Activated effector memory CD4-positive, alpha-beta T cell treated with anti-CD3 and anti-CD28 coated beads, Interleukin-2, amount 50 U/mL, for 16 hours (primary cell): Measurements from ENCODE around the gene SLC47A2.

Experiments used
- DNase-seq: peaks from one replicate; pipeline ENCODE4 v3.0.0-alpha.2; 2020

Gene SLC47A2

GRCh38 chr17:19726631-19727376 lies 10.4 kb upstream of the SLC47A2 start:
- no peak for DNase-seq

GRCh38 chr17:19725486-19725885 lies 9.1 kb upstream of the SLC47A2 start:
- DNase-seq: no peak

- DNase-seq: peak; percentile 81
Observed at GRCh38 chr17:19724501-19725420, 8.4 kb upstream of the SLC47A2 start.

GRCh38 chr17:19723964-19724363 lies 7.6 kb upstream of the SLC47A2 start:
- DNase-seq: no peak

- no peak for DNase-seq
Observed at GRCh38 chr17:19720631-19721426, 4.4 kb upstream of the SLC47A2 start.

GRCh38 chr17:19720210-19720475 lies 3.8 kb upstream of the SLC47A2 start:
- no peak for DNase-seq

- DNase-seq: no peak
Observed at GRCh38 chr17:19719355-19720209, 3.2 kb upstream of the SLC47A2 start.

GRCh38 chr17:19718613-19719354 lies 2.4 kb upstream of the SLC47A2 start:
- no peak for DNase-seq

GRCh38 chr17:19718041-19718612 lies 1.7 kb upstream of the SLC47A2 start:
- DNase-seq: no peak

- no peak for DNase-seq
Observed at GRCh38 chr17:19717411-19717908, 1.1 kb upstream of the SLC47A2 start.

- no peak for DNase-seq
Observed at GRCh38 chr17:19717031-19717360, 612 bp upstream of the SLC47A2 start.

- no peak for DNase-seq
Observed at GRCh38 chr17:19714542-19715411, 1.6 kb downstream of the SLC47A2 start.

- DNase-seq: no peak
Observed at GRCh38 chr17:19713901-19714361, 2.5 kb downstream of the SLC47A2 start.

- no peak for DNase-seq
Observed at GRCh38 chr17:19713462-19713861, 2.9 kb downstream of the SLC47A2 start.

- no peak for DNase-seq
Observed at GRCh38 chr17:19712436-19713004, 3.9 kb downstream of the SLC47A2 start.

GRCh38 chr17:19709841-19710240 lies 6.5 kb downstream of the SLC47A2 start:
- no peak for DNase-seq

- DNase-seq: no peak
Observed at GRCh38 chr17:19708431-19709175, 7.8 kb downstream of the SLC47A2 start.

- DNase-seq: no peak
Observed at GRCh38 chr17:19707728-19708221, 8.6 kb downstream of the SLC47A2 start.
